HEK293T (cell line): ENCODE results near the gene FGF10.

Experiments
- ARNT ChIP-seq: fragments of 450-650 bp; IDR thresholded peaks from 2 replicates; pipeline ENCODE4 v1.6.1; 2017; ENCODE audit warnings: mild to moderate bottlenecking
- BHLHE40 ChIP-seq: fragments of 450-650 bp; IDR thresholded peaks from 2 replicates; pipeline ENCODE4 v1.6.1; 2016; ENCODE audit warnings: mild to moderate bottlenecking, moderate library complexity, borderline replicate concordance
- CTBP1 ChIP-seq: fragments of 450-650 bp; IDR thresholded peaks from 2 replicates; pipeline ENCODE4 v1.6.1; 2016; ENCODE audit warnings: borderline replicate concordance
- ELF4 ChIP-seq: fragments of 450-650 bp; IDR thresholded peaks from 2 replicates; pipeline ENCODE4 v1.6.1; 2017; ENCODE audit warnings: antibody characterized with exemption
- FOXK2 ChIP-seq: fragments of 450-650 bp; IDR thresholded peaks from 2 replicates; pipeline ENCODE4 v1.6.1; 2016; ENCODE audit warnings: mild to moderate bottlenecking
- FOXM1 ChIP-seq: fragments of 450-650 bp; IDR thresholded peaks from 2 replicates; pipeline ENCODE4 v1.6.1; 2017; ENCODE audit warnings: mild to moderate bottlenecking, borderline replicate concordance
- HDGF ChIP-seq: fragments of 450-650 bp; IDR thresholded peaks from 2 replicates; pipeline ENCODE4 v1.6.1; 2017; ENCODE audit warnings: antibody characterized with exemption, borderline replicate concordance
- LEF1 ChIP-seq: fragments of 450-650 bp; IDR thresholded peaks from 2 replicates; pipeline ENCODE4 v1.6.1; 2017; ENCODE audit warnings: mild to moderate bottlenecking, borderline replicate concordance
- NFRKB ChIP-seq: fragments of 450-650 bp; IDR thresholded peaks from 2 replicates; pipeline ENCODE4 v1.6.1; 2016; ENCODE audit warnings: mild to moderate bottlenecking, moderate library complexity
- SP1 ChIP-seq: fragments of 450-650 bp; IDR thresholded peaks from 2 replicates; pipeline ENCODE4 v1.6.1; 2017
- SUZ12 ChIP-seq: fragments of 450-650 bp; IDR thresholded peaks from 2 replicates; pipeline ENCODE4 v1.6.1; 2016; ENCODE audit warnings: mild to moderate bottlenecking
- TARDBP ChIP-seq: fragments of 450-650 bp; IDR thresholded peaks from 2 replicates; pipeline ENCODE4 v1.6.1; 2016

- TF ChIP-seq FOXK2: no peak
- TF ChIP-seq FOXM1: no peak
- no peak for TF ChIP-seq SP1
- TF ChIP-seq NFRKB: no peak
- no peak for TF ChIP-seq BHLHE40
- no peak for TF ChIP-seq SUZ12
- TF ChIP-seq TARDBP: no peak
- TF ChIP-seq ARNT: no peak
- TF ChIP-seq HDGF: no peak
- TF ChIP-seq CTBP1: no peak
- TF ChIP-seq LEF1: no peak
- no peak for TF ChIP-seq ELF4
Observed at GRCh38 chr5:44401611-44402010, 12.4 kb upstream of the FGF10 start.
